Right renal cortex interstitium (tissue), 3 donors: ENCODE measurements around the gene KLF13. TPM values are rescaled to one million over a fixed set of nuclear protein-coding genes. Genes with fewer than 3 reads are reported as not detected.

Experiments
- polyA plus RNA-seq, 3 donors: library from polyadenylated mRNA; unstranded; fragments of 120-200 nt; gene quantifications; one replicate each; pipeline ENCODE4 v1.2.1, GENCODE V29; 2013; ENCODE audit not compliant: insufficient read length in 3 of 3

The KLF13 gene
- polyA plus RNA-seq, 3 donors = 68.1 to 72.8 (median 72.0) TPM

Other genes with a start within 250 kb of the KLF13 start
- under 1 TPM; 0.18 to 0.54 (median 0.24) TPM for gene TRPM1, start 225.1 kb upstream of the KLF13 start, polyA plus RNA-seq